OCI-LY1 (cell line): ENCODE measurements around the gene ADAT3.

Experiments
- H2AFZ ChIP-seq: fragments of 200-600 bp; sonication (generic), shearing (Covaris generic); 2 replicates; pipeline ENCODE4 v1.6.0; 2014; ENCODE audit warnings: antibody characterized with exemption, mild to moderate bottlenecking, low read length
- H3F3A ChIP-seq: fragments of 200-600 bp; sonication (generic), shearing (Covaris generic); 2 replicates; pipeline ENCODE4 v1.6.0; 2014; ENCODE audit warnings: mild to moderate bottlenecking, antibody characterized with exemption, low read length, moderate library complexity; ENCODE audit not compliant: insufficient read depth
- H3K27ac ChIP-seq: fragments of 200-600 bp; sonication (generic); 2 replicates; pipeline ENCODE4 v1.5.1; 2014; ENCODE audit warnings: low read length, mixed run types, mild to moderate bottlenecking, low read depth; ENCODE audit not compliant: poor library complexity, severe bottlenecking
- H3K27me3 ChIP-seq: fragments of 200-600 bp; sonication (generic); 2 replicates; pipeline ENCODE4 v1.6.0; 2014; ENCODE audit warnings: antibody characterized with exemption, mild to moderate bottlenecking, low read length, moderate library complexity; ENCODE audit not compliant: insufficient read depth
- H3K36me3 ChIP-seq: fragments of 200-600 bp; sonication (generic); 2 replicates; pipeline ENCODE4 v1.6.1; 2014; ENCODE audit warnings: mild to moderate bottlenecking, antibody characterized with exemption, low read length, moderate library complexity, mixed read lengths; ENCODE audit not compliant: insufficient read depth
- H3K4me1 ChIP-seq: fragments of 200-600 bp; sonication (generic); 2 replicates; pipeline ENCODE4 v1.5.1; 2014; ENCODE audit warnings: mild to moderate bottlenecking, low read length, moderate library complexity; ENCODE audit not compliant: insufficient read depth, severe bottlenecking
- H3K4me2 ChIP-seq: fragments of 200-600 bp; sonication (generic), shearing (Covaris generic); 2 replicates; pipeline ENCODE4 v1.6.1; 2014; ENCODE audit warnings: low read length
- H3K4me3 ChIP-seq: fragments of 200-600 bp; sonication (generic); 2 replicates; pipeline ENCODE4 v1.5.1; 2014; ENCODE audit warnings: low read length, low read depth, mild to moderate bottlenecking, mixed read lengths; ENCODE audit not compliant: poor library complexity, severe bottlenecking
- H3K79me2 ChIP-seq: fragments of 200-600 bp; shearing (Covaris generic); 2 replicates; pipeline ENCODE4 v1.6.1; 2016; ENCODE audit warnings: mixed run types, low read length, mixed read lengths; ENCODE audit not compliant: insufficient read depth
- H3K9ac ChIP-seq: fragments of 200-600 bp; sonication (generic), shearing (Covaris generic); 2 replicates; pipeline ENCODE4 v1.6.1; 2014; ENCODE audit warnings: mild to moderate bottlenecking, low read length, mixed read lengths
- H3K9me2 ChIP-seq: fragments of 200-600 bp; sonication (generic), shearing (Covaris generic); 2 replicates; pipeline ENCODE4 v1.6.1; 2014; ENCODE audit warnings: low read depth, mild to moderate bottlenecking, low read length, mixed read lengths
- H3K9me3 ChIP-seq: fragments of 200-600 bp; shearing (Covaris generic); 2 replicates; pipeline ENCODE4 v1.6.1; 2014; ENCODE audit warnings: low read length, mixed read lengths
- H4K20me1 ChIP-seq: fragments of 200-600 bp; sonication (generic), shearing (Covaris generic); 2 replicates; pipeline ENCODE4 v1.6.0; 2016; ENCODE audit warnings: mild to moderate bottlenecking, low read length; ENCODE audit not compliant: insufficient read depth
- EZH2 ChIP-seq: fragments of 200-600 bp; sonication (generic), shearing (Covaris generic); IDR thresholded peaks from 2 replicates; pipeline ENCODE4 v1.8.0; 2017; ENCODE audit warnings: borderline replicate concordance, mixed run types, mild to moderate bottlenecking, antibody characterized with exemption, low read length, moderate library complexity, mixed read lengths
- TF ChIP-seq, protein P1 (sequence below): fragments of 200-600 bp; sonication (generic), shearing (Covaris generic); IDR thresholded peaks from 2 replicates; pipeline ENCODE4 v1.5.1; 2017; ENCODE audit warnings: mild to moderate bottlenecking, antibody characterized with exemption, low read length, moderate library complexity, mixed read lengths

Gene ADAT3

DNA sequence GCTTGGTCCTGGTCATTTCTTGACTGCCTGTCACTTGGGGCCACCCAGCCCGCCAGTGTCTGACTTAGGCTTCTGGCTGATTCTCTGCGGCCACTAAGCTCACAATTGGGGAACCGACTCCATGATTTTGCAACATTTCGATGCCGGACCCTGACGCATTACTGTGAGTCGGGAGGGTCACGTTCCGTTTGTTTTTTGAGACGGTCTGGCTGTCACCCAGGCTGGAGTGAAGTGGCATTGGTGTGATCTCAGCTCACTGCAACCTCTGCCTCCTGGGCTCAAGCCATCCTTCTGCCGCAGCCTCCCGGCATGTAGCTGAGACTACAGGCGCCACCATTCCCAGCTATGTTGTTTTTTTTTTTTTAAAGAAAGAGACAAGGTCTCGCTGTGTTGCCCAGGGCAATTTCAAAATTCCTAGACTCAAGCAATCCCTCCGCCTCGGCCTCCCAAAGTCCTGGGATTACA is 3.2 kb upstream of the ADAT3 start:
- Histone ChIP-seq H3K79me2 (peaks cover 4% of the 10 kb centered on the region; the same call in 1 of the 2 replicates), H3K9me2 (no peaks in the 10 kb centered on the region), H3K4me1 (peaks cover 45% of the 10 kb centered on the region), H3K9me3 (no peaks in the 10 kb centered on the region), H3K9ac (no peak overlapping the region), H3F3A (peaks cover 3% of the 10 kb centered on the region; the same call in 1 of the 2 replicates), H3K4me3 (no peak overlapping the region), H4K20me1 (no peaks in the 10 kb centered on the region), H3K27me3 (no peaks in the 10 kb centered on the region), H3K27ac (no peak overlapping the region), H3K36me3 (no peaks in the 10 kb centered on the region), H2AFZ (no peak overlapping the region), H3K4me2 (no peak overlapping the region)
- TF ChIP-seq, protein P1, sequence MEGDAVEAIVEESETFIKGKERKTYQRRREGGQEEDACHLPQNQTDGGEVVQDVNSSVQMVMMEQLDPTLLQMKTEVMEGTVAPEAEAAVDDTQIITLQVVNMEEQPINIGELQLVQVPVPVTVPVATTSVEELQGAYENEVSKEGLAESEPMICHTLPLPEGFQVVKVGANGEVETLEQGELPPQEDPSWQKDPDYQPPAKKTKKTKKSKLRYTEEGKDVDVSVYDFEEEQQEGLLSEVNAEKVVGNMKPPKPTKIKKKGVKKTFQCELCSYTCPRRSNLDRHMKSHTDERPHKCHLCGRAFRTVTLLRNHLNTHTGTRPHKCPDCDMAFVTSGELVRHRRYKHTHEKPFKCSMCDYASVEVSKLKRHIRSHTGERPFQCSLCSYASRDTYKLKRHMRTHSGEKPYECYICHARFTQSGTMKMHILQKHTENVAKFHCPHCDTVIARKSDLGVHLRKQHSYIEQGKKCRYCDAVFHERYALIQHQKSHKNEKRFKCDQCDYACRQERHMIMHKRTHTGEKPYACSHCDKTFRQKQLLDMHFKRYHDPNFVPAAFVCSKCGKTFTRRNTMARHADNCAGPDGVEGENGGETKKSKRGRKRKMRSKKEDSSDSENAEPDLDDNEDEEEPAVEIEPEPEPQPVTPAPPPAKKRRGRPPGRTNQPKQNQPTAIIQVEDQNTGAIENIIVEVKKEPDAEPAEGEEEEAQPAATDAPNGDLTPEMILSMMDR = no peak
- TF ChIP-seq EZH2 = no peak

DNA sequence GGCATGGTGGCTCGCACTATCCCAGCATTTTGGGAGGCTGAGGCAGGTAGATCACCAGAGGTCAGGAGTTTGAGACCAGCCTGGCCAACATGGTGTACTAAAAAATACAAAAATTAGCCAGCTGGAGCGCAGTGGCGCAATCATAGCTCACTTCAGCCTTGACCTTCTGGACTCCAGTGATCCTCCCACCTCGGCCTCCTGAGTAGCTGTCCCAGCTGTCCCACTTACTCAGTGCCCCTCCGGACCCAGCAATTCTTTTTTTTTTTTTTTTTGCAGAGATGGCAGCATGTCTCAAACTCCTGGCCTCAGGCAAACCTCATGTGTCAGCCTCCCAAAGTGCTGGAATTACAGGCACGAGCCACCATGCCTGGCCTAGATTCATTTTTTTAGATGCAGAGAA is 2.3 kb upstream of the ADAT3 start:
- Histone ChIP-seq H3K27ac (no peak overlapping the region), H3K4me2 (no peak overlapping the region), H3K9me3 (no peaks in the 10 kb centered on the region)

DNA sequence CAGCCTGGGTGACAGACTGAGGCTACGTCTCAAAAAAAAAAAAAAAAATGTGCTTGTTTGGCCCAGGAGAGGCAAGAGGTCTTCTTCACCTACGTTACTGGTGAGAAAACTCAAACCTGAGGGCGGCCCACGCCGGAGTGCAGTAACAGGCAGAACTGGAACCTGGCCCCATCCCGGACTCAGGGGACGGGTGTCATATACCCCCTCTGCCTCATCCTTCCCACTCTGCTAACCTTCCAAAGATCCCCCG is 414 bp upstream of the ADAT3 start:
- no peaks in the 10 kb centered on the region for H3K9me3 ChIP-seq
- H3K9ac ChIP-seq = peak overlapping the region; percentile 57
- H3K27me3 ChIP-seq = no peaks in the 10 kb centered on the region
- peaks cover 60% of the 10 kb centered on the region for H3K4me1 ChIP-seq
- peak overlapping the region; percentile 59 for H3K4me2 ChIP-seq
- H3K4me3 ChIP-seq = peak overlapping the region; percentile 63
- peak overlapping the region; percentile 89 for H3K27ac ChIP-seq
- no peaks in the 10 kb centered on the region for H3K9me2 ChIP-seq
- peaks cover 3% of the 10 kb centered on the region; the same call in 1 of the 2 replicates for H3F3A ChIP-seq
- H3K79me2 ChIP-seq = peaks cover 25% of the 10 kb centered on the region
- no peaks in the 10 kb centered on the region for H4K20me1 ChIP-seq
- H2AFZ ChIP-seq = no peak overlapping the region
- H3K36me3 ChIP-seq = no peaks in the 10 kb centered on the region
- TF ChIP-seq, protein P1 = no peak
- no peak for TF ChIP-seq EZH2

More for the DNA sequence above, 2.3 kb upstream of the ADAT3 start:
- Histone ChIP-seq H3K4me1 (peaks cover 45% of the 10 kb centered on the region), H2AFZ (no peak overlapping the region), H3K36me3 (no peaks in the 10 kb centered on the region), H3K79me2 (peaks cover 13% of the 10 kb centered on the region), H4K20me1 (no peaks in the 10 kb centered on the region), H3K27me3 (no peaks in the 10 kb centered on the region), H3K4me3 (no peak overlapping the region), H3K9me2 (no peaks in the 10 kb centered on the region), H3F3A (peaks cover 3% of the 10 kb centered on the region; the same call in 1 of the 2 replicates), H3K9ac (no peak overlapping the region)
- TF ChIP-seq EZH2 = no peak

DNA sequence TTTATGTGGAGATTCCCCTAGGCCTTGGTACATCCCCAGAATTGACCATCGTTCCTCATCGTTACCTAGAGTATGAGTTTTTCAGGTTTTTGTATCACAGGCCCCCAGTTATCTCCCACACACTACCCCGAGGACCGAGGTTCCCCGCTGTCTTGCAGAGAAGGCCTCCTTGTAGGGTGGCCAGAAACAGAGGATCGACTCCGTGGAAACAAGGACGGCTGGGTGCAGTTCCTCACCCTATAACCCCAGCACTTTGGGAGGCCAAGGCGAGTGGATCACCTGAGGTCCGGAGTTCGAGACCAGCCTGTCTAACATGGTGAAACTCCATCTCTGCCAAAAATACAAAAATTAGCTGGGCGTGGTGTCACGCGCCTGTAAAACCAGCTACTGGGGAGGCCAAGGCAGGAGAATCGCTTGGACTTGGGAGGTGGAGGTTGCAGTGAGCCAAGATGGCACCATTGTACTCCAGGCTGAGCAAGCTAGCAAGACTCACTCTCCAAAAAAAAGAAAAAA is 720 bp downstream of the ADAT3 start:
- H3K9me3 ChIP-seq = no peaks in the 10 kb centered on the region
- peaks cover 3% of the 10 kb centered on the region; the same call in 1 of the 2 replicates for H3F3A ChIP-seq
- no peaks in the 10 kb centered on the region for H3K27me3 ChIP-seq
- H3K4me1 ChIP-seq = peaks cover 60% of the 10 kb centered on the region
- H3K4me2 ChIP-seq = peak overlapping the region; percentile 99
- peaks cover 32% of the 10 kb centered on the region for H3K79me2 ChIP-seq
- H2AFZ ChIP-seq = no peak overlapping the region
- peak overlapping the region; percentile 50 for H3K27ac ChIP-seq
- H3K36me3 ChIP-seq = no peaks in the 10 kb centered on the region
- H3K9ac ChIP-seq = peak overlapping the region; percentile 64
- TF ChIP-seq, protein P1 = no peak
- no peak for TF ChIP-seq EZH2
- H4K20me1 ChIP-seq = no peaks in the 10 kb centered on the region
- H3K4me3 ChIP-seq = peak overlapping the region; percentile 63
- no peaks in the 10 kb centered on the region for H3K9me2 ChIP-seq
